ENCODE data around the gene B4GALT6. TPM values are rescaled to one million over a fixed set of nuclear protein-coding genes. Genes with fewer than 3 reads are reported as not detected.
A peak's percentile ranks its signal among the peaks of the same experiment; 100 is the strongest.

Gene B4GALT6
- total RNA-seq, 1 donor from 2014 or later, result 13.9 TPM

DNA sequence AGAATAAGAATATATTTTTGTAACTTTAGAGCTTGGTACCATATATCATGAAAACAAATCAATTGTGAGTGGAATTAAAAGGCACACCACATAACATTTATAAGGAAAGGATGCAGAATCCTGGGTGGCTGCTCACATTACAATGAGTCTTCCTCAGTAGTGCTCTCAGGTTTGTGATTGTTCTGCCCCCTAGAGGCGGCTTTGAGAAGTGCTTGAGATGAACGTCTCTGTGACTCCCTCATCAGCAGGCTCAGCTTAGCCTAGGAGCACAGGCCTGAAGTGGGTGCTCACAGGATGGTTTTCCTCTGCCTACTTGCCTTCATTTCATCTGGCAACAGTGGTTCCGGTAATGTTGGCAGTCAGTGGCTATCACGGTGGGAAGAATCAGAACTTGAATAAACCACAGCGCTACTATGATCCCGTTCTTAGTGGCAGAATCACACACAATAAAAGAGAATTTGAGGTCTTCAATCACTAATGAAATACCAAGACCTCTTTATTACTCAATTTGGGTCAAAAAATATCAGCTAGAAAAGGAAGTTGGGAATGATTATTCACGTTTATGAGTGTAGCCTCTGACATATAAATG, 38.1 kb upstream of the B4GALT6 start:
- TF ChIP-seq, protein P1, sequence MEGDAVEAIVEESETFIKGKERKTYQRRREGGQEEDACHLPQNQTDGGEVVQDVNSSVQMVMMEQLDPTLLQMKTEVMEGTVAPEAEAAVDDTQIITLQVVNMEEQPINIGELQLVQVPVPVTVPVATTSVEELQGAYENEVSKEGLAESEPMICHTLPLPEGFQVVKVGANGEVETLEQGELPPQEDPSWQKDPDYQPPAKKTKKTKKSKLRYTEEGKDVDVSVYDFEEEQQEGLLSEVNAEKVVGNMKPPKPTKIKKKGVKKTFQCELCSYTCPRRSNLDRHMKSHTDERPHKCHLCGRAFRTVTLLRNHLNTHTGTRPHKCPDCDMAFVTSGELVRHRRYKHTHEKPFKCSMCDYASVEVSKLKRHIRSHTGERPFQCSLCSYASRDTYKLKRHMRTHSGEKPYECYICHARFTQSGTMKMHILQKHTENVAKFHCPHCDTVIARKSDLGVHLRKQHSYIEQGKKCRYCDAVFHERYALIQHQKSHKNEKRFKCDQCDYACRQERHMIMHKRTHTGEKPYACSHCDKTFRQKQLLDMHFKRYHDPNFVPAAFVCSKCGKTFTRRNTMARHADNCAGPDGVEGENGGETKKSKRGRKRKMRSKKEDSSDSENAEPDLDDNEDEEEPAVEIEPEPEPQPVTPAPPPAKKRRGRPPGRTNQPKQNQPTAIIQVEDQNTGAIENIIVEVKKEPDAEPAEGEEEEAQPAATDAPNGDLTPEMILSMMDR (IDR thresholded peaks at IDR 0.05), result peak; percentile 91
- DNase-seq (ENCODE audit: extremely low spot score, unreplicated experiment), result peak; percentile 91
- H3K4me1 Mint-ChIP-seq (ENCODE audit: unreplicated experiment), result no peaks in the 10 kb centered on the region
- H3K9me3 Mint-ChIP-seq (ENCODE audit: unreplicated experiment), result no peaks in the 10 kb centered on the region
- no peak overlapping the region for H3K27ac Mint-ChIP-seq (ENCODE audit: unreplicated experiment)
- H3K27me3 Mint-ChIP-seq (ENCODE audit: unreplicated experiment), result peaks cover 4% of the 10 kb centered on the region
- H3K4me3 Mint-ChIP-seq (ENCODE audit: unreplicated experiment), result no peak overlapping the region
- H3K36me3 Mint-ChIP-seq (ENCODE audit: unreplicated experiment), result no peaks in the 10 kb centered on the region

DNA sequence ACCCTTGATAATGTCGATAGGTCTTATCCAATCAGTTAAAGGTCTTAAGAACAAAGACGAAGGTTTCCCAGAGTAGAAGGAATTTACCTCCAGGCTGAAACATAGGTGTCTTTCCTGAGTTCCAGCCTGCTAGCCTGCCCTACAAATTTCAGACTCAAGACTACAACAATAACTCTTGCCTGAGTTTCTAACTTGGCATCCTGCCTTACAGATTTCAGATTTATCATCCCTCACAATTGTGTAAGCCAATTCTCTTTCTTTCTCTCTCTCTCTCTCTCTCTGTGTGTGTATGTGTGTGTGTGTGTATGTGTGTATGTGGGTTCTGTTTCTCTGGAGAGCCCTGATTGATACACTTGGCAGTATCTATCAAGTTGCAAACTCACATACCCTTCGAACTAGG, 37.2 kb upstream of the B4GALT6 start:
- H3K9me3 Mint-ChIP-seq (ENCODE audit: unreplicated experiment), result no peaks in the 10 kb centered on the region
- H3K27ac Mint-ChIP-seq (ENCODE audit: unreplicated experiment), result no peak overlapping the region
- no peaks in the 10 kb centered on the region for H3K27me3 Mint-ChIP-seq (ENCODE audit: unreplicated experiment)
- no peak overlapping the region for H3K4me3 Mint-ChIP-seq (ENCODE audit: unreplicated experiment)
- H3K4me1 Mint-ChIP-seq (ENCODE audit: unreplicated experiment), result no peaks in the 10 kb centered on the region
- H3K36me3 Mint-ChIP-seq (ENCODE audit: unreplicated experiment), result no peaks in the 10 kb centered on the region
- TF ChIP-seq, protein P1 (IDR thresholded peaks at IDR 0.05), result no peak
- no peak for DNase-seq (ENCODE audit: extremely low spot score, unreplicated experiment)

- Mint-ChIP-seq H3K9me3 (ENCODE audit: unreplicated experiment) (no peaks in the 10 kb centered on the region), H3K36me3 (ENCODE audit: unreplicated experiment) (no peaks in the 10 kb centered on the region), H3K27me3 (ENCODE audit: unreplicated experiment) (no peaks in the 10 kb centered on the region), H3K27ac (ENCODE audit: unreplicated experiment) (no peak overlapping the region), H3K4me3 (ENCODE audit: unreplicated experiment) (no peak overlapping the region), H3K4me1 (ENCODE audit: unreplicated experiment) (no peaks in the 10 kb centered on the region)
- no peak for DNase-seq (ENCODE audit: extremely low spot score, unreplicated experiment)
- TF ChIP-seq, protein P1 (IDR thresholded peaks at IDR 0.05), result no peak
These were observed 36.5 kb upstream of the B4GALT6 start for GRCh38 chr18:31720867-31721266.

DNA sequence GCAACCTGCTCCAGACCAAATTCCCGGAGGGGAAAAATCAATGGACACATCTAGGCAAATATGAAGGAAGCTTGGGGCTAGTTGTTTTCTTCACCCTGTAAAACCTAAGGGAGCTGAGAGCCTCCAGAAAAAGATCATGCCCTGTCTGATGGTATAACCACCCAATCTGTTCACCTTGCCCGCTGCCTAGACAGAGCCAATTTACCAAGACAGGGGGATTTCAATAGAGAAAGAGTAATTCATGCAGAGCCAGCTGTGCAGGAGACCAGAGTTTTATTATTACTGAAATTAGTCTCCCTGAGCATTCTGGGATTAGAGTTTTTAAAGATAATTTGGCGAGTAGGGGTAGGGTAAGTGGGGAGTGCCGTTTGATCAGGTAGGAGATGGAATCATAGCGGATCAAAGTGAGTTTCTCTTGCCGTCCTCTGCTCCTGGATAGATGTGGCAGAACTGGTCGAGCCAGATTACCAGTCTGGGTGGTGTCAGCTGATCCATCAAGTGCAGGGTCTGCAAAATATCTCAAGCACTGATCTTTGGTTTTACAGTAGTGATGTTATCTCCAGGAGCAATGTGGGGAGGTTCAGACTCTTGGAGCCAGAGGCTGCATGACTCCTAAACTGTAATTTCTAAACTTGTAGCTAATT, 35.1 kb upstream of the B4GALT6 start:
- H3K9me3 Mint-ChIP-seq (ENCODE audit: unreplicated experiment), result no peaks in the 10 kb centered on the region
- no peaks in the 10 kb centered on the region for H3K36me3 Mint-ChIP-seq (ENCODE audit: unreplicated experiment)
- TF ChIP-seq, protein P1 (IDR thresholded peaks at IDR 0.05), result no peak
- H3K27ac Mint-ChIP-seq (ENCODE audit: unreplicated experiment), result no peak overlapping the region
- no peak overlapping the region for H3K4me3 Mint-ChIP-seq (ENCODE audit: unreplicated experiment)
- H3K4me1 Mint-ChIP-seq (ENCODE audit: unreplicated experiment), result no peaks in the 10 kb centered on the region
- DNase-seq (ENCODE audit: extremely low spot score, unreplicated experiment), result no peak
- no peaks in the 10 kb centered on the region for H3K27me3 Mint-ChIP-seq (ENCODE audit: unreplicated experiment)

- Mint-ChIP-seq H3K27ac (ENCODE audit: unreplicated experiment) (no peak overlapping the region), H3K4me3 (ENCODE audit: unreplicated experiment) (no peak overlapping the region), H3K9me3 (ENCODE audit: unreplicated experiment) (no peaks in the 10 kb centered on the region), H3K4me1 (ENCODE audit: unreplicated experiment) (no peaks in the 10 kb centered on the region), H3K27me3 (ENCODE audit: unreplicated experiment) (no peaks in the 10 kb centered on the region), H3K36me3 (ENCODE audit: unreplicated experiment) (no peaks in the 10 kb centered on the region)
- TF ChIP-seq, protein P1 (IDR thresholded peaks at IDR 0.05), result no peak
- DNase-seq (ENCODE audit: extremely low spot score, unreplicated experiment), result no peak
These were observed 34.0 kb upstream of the B4GALT6 start for GRCh38 chr18:31718386-31718785.

All from osteocyte (in vitro differentiated cells).